ENCODE measurements around the gene VDR.
A peak's percentile ranks its signal among the peaks of the same experiment; 100 is the strongest.

VDR gene

DNA sequence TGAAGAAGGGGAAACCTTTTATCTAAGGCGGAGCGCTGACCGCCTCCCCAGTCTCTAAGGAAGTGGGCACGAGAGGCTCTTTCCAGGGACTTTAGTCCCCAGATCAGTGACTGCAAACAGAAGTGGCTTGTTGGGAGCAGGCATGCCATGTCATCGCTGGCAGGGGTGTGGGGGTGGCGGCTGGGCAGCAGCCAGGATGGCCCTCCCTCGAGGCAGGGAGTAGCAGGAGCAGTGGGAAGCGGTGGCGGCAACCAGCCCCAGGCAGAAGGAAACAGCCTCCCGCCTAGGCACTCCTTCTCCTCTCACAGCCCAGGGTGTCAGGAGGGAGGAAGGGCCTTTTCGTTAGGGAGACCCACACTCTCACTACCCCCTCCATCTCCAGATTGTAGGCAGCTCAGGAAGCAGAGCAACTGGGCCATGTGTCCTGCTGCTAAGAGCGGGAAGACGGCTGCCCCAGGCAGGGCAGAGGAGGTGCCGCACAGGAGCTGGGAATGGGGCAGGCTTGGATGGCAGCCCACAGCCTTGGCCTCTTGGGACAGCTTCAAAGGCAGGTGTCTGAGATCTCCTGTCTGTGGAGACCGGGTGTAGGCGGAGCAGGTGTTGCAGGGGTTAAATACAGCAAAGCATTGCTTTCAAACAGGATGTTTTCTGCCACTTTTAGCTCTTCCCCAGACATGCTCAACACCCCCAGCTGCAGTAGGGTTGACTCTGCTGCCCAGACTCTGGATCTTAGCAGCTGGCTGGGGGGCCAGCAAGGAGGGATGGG lies 21.8 kb downstream of the VDR start:
- Histone ChIP-seq H4K20me1 (ENCODE audit: control insufficient read depth, insufficient read depth, low read depth, low read length) (no peaks in the 10 kb centered on the region), H3K36me3 (ENCODE audit: control insufficient read depth, low read length) (no peaks in the 10 kb centered on the region), H3K27ac (ENCODE audit: low read depth, low read length) (peak overlapping the region; percentile 71), H3K4me2 (ENCODE audit: low read length) (peak overlapping the region; percentile 83), H3K4me3 (ENCODE audit: low read length) (peak overlapping the region; percentile 66), H3K9me3 (ENCODE audit: control insufficient read depth, insufficient read depth, low read length) (no peaks in the 10 kb centered on the region), H3K27me3 (ENCODE audit: control insufficient read depth, low read length) (no peaks in the 10 kb centered on the region), H3K79me2 (ENCODE audit: control insufficient read depth, low read length) (no peaks in the 10 kb centered on the region), H3K9me2 (replicated peaks; ENCODE audit: control insufficient read depth, low read length) (no peaks in the 10 kb centered on the region), H3F3A (ENCODE audit: control insufficient read depth, insufficient read depth) (peaks cover 5% of the 10 kb centered on the region; the same call in 1 of the 2 replicates), H3K4me1 (ENCODE audit: control insufficient read depth, low read length) (peaks cover 60% of the 10 kb centered on the region)
- TF ChIP-seq EZH2phosphoT487 (IDR thresholded peaks at IDR 0.05; ENCODE audit: borderline replicate concordance, low read length) = no peak
- TF ChIP-seq, protein P1, sequence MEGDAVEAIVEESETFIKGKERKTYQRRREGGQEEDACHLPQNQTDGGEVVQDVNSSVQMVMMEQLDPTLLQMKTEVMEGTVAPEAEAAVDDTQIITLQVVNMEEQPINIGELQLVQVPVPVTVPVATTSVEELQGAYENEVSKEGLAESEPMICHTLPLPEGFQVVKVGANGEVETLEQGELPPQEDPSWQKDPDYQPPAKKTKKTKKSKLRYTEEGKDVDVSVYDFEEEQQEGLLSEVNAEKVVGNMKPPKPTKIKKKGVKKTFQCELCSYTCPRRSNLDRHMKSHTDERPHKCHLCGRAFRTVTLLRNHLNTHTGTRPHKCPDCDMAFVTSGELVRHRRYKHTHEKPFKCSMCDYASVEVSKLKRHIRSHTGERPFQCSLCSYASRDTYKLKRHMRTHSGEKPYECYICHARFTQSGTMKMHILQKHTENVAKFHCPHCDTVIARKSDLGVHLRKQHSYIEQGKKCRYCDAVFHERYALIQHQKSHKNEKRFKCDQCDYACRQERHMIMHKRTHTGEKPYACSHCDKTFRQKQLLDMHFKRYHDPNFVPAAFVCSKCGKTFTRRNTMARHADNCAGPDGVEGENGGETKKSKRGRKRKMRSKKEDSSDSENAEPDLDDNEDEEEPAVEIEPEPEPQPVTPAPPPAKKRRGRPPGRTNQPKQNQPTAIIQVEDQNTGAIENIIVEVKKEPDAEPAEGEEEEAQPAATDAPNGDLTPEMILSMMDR (IDR thresholded peaks at IDR 0.05; ENCODE audit: low read depth, low read length, poor library complexity, severe bottlenecking) = no peak

DNA sequence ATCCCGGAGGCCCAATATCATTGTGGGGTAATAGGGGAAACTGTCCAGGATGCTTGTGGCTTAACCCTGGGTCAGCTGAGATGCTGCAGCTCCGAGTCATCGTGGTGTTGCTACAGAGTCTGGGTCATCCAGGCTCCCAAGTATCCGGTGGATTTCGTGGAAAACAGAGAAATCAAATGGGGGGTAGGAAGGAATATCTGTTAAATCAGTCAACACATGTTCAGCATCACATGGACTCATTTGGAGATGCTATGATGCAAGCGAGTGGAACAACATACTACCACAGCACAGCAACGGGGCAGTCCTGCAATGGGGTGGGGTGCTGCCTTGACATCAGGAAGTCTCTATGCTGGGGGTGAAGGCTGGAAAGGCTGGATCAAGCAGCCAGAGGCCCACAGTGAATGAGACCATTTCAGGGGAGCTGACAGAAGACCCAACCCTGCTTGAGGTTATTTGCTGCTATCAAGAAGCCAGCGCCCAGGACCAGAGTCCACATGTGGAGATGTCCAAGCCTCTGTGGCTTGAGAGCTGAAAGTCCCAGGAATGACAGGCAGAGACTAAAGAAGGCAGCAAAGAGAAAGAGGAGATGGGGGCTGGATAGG lies 22.9 kb downstream of the VDR start:
- no peaks in the 10 kb centered on the region for H3K27me3 ChIP-seq (ENCODE audit: control insufficient read depth, low read length)
- H3K36me3 ChIP-seq (ENCODE audit: control insufficient read depth, low read length) = no peaks in the 10 kb centered on the region
- TF ChIP-seq EZH2phosphoT487 (IDR thresholded peaks at IDR 0.05; ENCODE audit: borderline replicate concordance, low read length) = no peak
- TF ChIP-seq, protein P1 (IDR thresholded peaks at IDR 0.05; ENCODE audit: low read depth, low read length, poor library complexity, severe bottlenecking) = no peak
- H3K9me2 ChIP-seq (replicated peaks; ENCODE audit: control insufficient read depth, low read length) = no peaks in the 10 kb centered on the region
- H3K4me3 ChIP-seq (ENCODE audit: low read length) = peak overlapping the region; percentile 6; the same call in 1 of the 2 replicates
- H3K4me2 ChIP-seq (ENCODE audit: low read length) = peak overlapping the region; percentile 83; the same call in 1 of the 2 replicates
- H3K79me2 ChIP-seq (ENCODE audit: control insufficient read depth, low read length) = no peaks in the 10 kb centered on the region
- peaks cover 2% of the 10 kb centered on the region; the same call in 1 of the 2 replicates for H3F3A ChIP-seq (ENCODE audit: control insufficient read depth, insufficient read depth)
- no peaks in the 10 kb centered on the region for H3K9me3 ChIP-seq (ENCODE audit: control insufficient read depth, insufficient read depth, low read length)
- no peaks in the 10 kb centered on the region for H4K20me1 ChIP-seq (ENCODE audit: control insufficient read depth, insufficient read depth, low read depth, low read length)
- H3K27ac ChIP-seq (ENCODE audit: low read depth, low read length) = no peak overlapping the region
- H3K4me1 ChIP-seq (ENCODE audit: control insufficient read depth, low read length) = peaks cover 60% of the 10 kb centered on the region

DNA sequence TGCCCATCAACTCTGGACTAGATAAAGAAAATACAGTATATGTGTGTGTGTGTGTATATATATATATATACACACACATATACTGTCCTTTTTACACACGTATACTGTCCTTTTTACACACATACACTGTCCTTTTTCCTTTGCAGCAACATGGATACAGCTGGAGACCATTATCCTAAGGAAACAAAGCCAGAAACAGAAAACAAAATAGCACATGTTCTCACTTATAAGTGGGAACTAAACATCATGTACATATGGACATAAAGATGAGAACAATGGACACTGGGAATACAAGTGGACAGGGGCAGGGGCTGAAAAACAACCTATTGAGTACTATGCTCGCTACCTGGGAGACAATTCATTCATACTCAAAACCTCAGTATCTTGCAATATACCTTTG lies 23.7 kb downstream of the VDR start:
- H3K4me2 ChIP-seq (ENCODE audit: low read length) = no peak overlapping the region
- TF ChIP-seq, protein P1 (IDR thresholded peaks at IDR 0.05; ENCODE audit: low read depth, low read length, poor library complexity, severe bottlenecking) = no peak
- no peak for TF ChIP-seq EZH2phosphoT487 (IDR thresholded peaks at IDR 0.05; ENCODE audit: borderline replicate concordance, low read length)

More for the DNA sequence above, 23.7 kb downstream of the VDR start:
- Histone ChIP-seq H3K27ac (ENCODE audit: low read depth, low read length) (no peak overlapping the region), H3K36me3 (ENCODE audit: control insufficient read depth, low read length) (no peaks in the 10 kb centered on the region), H4K20me1 (ENCODE audit: control insufficient read depth, insufficient read depth, low read depth, low read length) (no peaks in the 10 kb centered on the region), H3K79me2 (ENCODE audit: control insufficient read depth, low read length) (no peaks in the 10 kb centered on the region), H3K9me2 (replicated peaks; ENCODE audit: control insufficient read depth, low read length) (no peaks in the 10 kb centered on the region), H3F3A (ENCODE audit: control insufficient read depth, insufficient read depth) (peaks cover 2% of the 10 kb centered on the region; the same call in 1 of the 2 replicates), H3K4me3 (ENCODE audit: low read length) (no peak overlapping the region), H3K27me3 (ENCODE audit: control insufficient read depth, low read length) (no peaks in the 10 kb centered on the region), H3K9me3 (ENCODE audit: control insufficient read depth, insufficient read depth, low read length) (no peaks in the 10 kb centered on the region), H3K4me1 (ENCODE audit: control insufficient read depth, low read length) (peaks cover 51% of the 10 kb centered on the region)
